GM12878 (cell line): Measurements from ENCODE around the gene ASB4. TPM values are rescaled to one million over a fixed set of nuclear protein-coding genes. Genes with fewer than 3 reads are reported as not detected.

ENCODE experiments used
- ASH2L ChIP-seq: fragments of 300-600, 200-600 bp; sonication (generic); IDR thresholded peaks from 2 replicates; pipeline ENCODE4 v1.6.1; 2017; ENCODE audit warnings: low read depth, mild to moderate bottlenecking, borderline replicate concordance
- CBFB ChIP-seq: IDR thresholded peaks from 2 replicates; pipeline ENCODE4 v1.6.1; 2016; ENCODE audit warnings: antibody characterized with exemption, low read depth
- CREB1 ChIP-seq: IDR thresholded peaks from 2 replicates; pipeline ENCODE4 v1.6.1; 2012; ENCODE audit warnings: low read depth, mild to moderate bottlenecking, inconsistent platforms
- E2F4 ChIP-seq: IDR thresholded peaks from 2 replicates; pipeline ENCODE4 v1.6.1; 2012; ENCODE audit warnings: low read depth, low read length, improper control_type of control experiment
- EED ChIP-seq: sonication (generic); IDR thresholded peaks from 2 replicates; pipeline ENCODE4 v1.6.1; 2016; ENCODE audit warnings: antibody characterized with exemption, low read depth
- ESRRA ChIP-seq: IDR thresholded peaks from 2 replicates; pipeline ENCODE4 v1.6.1; 2012; ENCODE audit warnings: mild to moderate bottlenecking, low read length, improper control_type of control experiment
- GABPA ChIP-seq: IDR thresholded peaks from 2 replicates; pipeline ENCODE4 v1.6.1; 2014; ENCODE audit warnings: antibody characterized with exemption, low read depth, mild to moderate bottlenecking, inconsistent platforms
- MEF2B ChIP-seq: fragments of 450-650 bp; IDR thresholded peaks from 2 replicates; pipeline ENCODE4 v1.6.1; 2018; ENCODE audit warnings: mild to moderate bottlenecking, moderate library complexity; ENCODE audit not compliant: partially characterized antibody, poor library complexity, severe bottlenecking
- MXI1 ChIP-seq: fragments of 150-350 bp; IDR thresholded peaks from 2 replicates; pipeline ENCODE4 v1.6.1; 2011; ENCODE audit warnings: low read depth, mild to moderate bottlenecking, inconsistent platforms, low read length, improper control_type of control experiment
- MYB ChIP-seq: fragments of 150-350 bp; IDR thresholded peaks from 2 replicates; pipeline ENCODE4 v1.6.1; 2014; ENCODE audit warnings: mild to moderate bottlenecking, low read depth, low read length, borderline replicate concordance
- NR2C2 ChIP-seq: IDR thresholded peaks from 2 replicates; pipeline ENCODE4 v1.6.1; 2011; ENCODE audit warnings: borderline replicate concordance, low read depth; ENCODE audit not compliant: control insufficient read depth, insufficient read length
- NR2F1 ChIP-seq: fragments of 450-650 bp; conservative IDR thresholded peaks from 2 replicates; pipeline ENCODE4 v1.6.1; 2017; ENCODE audit warnings: mild to moderate bottlenecking
- PML ChIP-seq: IDR thresholded peaks from 2 replicates; pipeline ENCODE4 v1.6.1; 2012; ENCODE audit warnings: low read length, inconsistent platforms
- RAD21 ChIP-seq: IDR thresholded peaks from 2 replicates; pipeline ENCODE4 v1.6.1; 2011; ENCODE audit warnings: mild to moderate bottlenecking, low read depth, low read length, moderate library complexity; ENCODE audit not compliant: insufficient read depth
- SIX5 ChIP-seq: IDR thresholded peaks from 2 replicates; pipeline ENCODE4 v1.6.1; 2011; ENCODE audit warnings: mild to moderate bottlenecking, low read depth, low read length, moderate library complexity; ENCODE audit not compliant: severe bottlenecking
- SRF ChIP-seq, 2 experiments: IDR thresholded peaks; 2 replicates each; pipeline ENCODE4 v1.6.1; 2011; ENCODE audit warnings: low read depth in 2 of 2, low read length in 2 of 2, mild to moderate bottlenecking in 1 of 2, moderate library complexity in 1 of 2
- TAF1 ChIP-seq: IDR thresholded peaks from 2 replicates; pipeline ENCODE4 v1.6.1; 2011; ENCODE audit warnings: mild to moderate bottlenecking, low read depth, low read length, borderline replicate concordance
- TCF3 ChIP-seq: IDR thresholded peaks from 2 replicates; pipeline ENCODE4 v1.6.1; 2012; ENCODE audit warnings: low read depth, mild to moderate bottlenecking, low read length, borderline replicate concordance; ENCODE audit not compliant: insufficient read depth
- WRNIP1 ChIP-seq: IDR thresholded peaks from 2 replicates; pipeline ENCODE4 v1.6.1; 2011; ENCODE audit warnings: low read depth, low read length, improper control_type of control experiment, borderline replicate concordance
- ZBTB11 ChIP-seq: fragments of 450-650 bp; formaldehyde crosslinking; IDR thresholded peaks from 2 replicates; pipeline ENCODE4 v1.5.0; 2022; ENCODE audit warnings: mild to moderate bottlenecking, missing genetic modification characterization
- ZNF592 ChIP-seq: fragments of 450-650 bp; IDR thresholded peaks from 2 replicates; pipeline ENCODE4 v1.6.1; 2017; ENCODE audit warnings: mild to moderate bottlenecking, moderate library complexity
- polyA plus RNA-seq, 11 experiments: library from polyadenylated mRNA; depleted of rRNA in 4 of 11; unstranded in 6 of 11; stranded (reverse) in 5 of 11; fragments of >200 nt; fragmentation: Nextera tagmentation in 4 of 11; fragmentation: Illumina TruSeq in 1 of 11; extraction: Ambion mirVana in 4 of 11; extraction: Trizol in 1 of 11; gene quantifications; 1 replicate in 1 of 11; 2 replicates in 10 of 11; pipeline versions ENCODE4 v1.2.1 to v1.2.3, GENCODE V29; 2011 to 2016; ENCODE audit warnings: inconsistent platforms in 2 of 11, missing spikeins in 2 of 11, low read depth in 1 of 11
- total RNA-seq, 4 experiments: library from RNA; depleted of rRNA in 3 of 4; stranded (reverse); fragments of >200 nt in 3 of 4; fragmentation: Illumina TruSeq in 1 of 4; extraction: Trizol in 1 of 4; gene quantifications; 2 replicates each; pipeline versions ENCODE4 v1.2.1 to v1.2.3, GENCODE V29; 2013 to 2021

The ASB4 gene
- total and polyA plus RNA-seq, 10 of the 15 experiments (the other 5 are each of a cell fraction or from before 2014, with no cell fraction given), result 0.12 to 1.1 TPM; not detected in 8

GRCh38 chr7:95501261-95501832, 15.6 kb downstream of the ASB4 start (continued):
- TF ChIP-seq ZBTB11, result no peak
- TF ChIP-seq ESRRA, result 0 out of 2 replicates have a peak, but pooled peaks have one; percentile 29
- TF ChIP-seq SIX5, result no peak
- TF ChIP-seq E2F4, result no peak
- TF ChIP-seq CBFB, result peak; percentile 87
- no peak for TF ChIP-seq WRNIP1
- TF ChIP-seq NR2F1, result peak; percentile 100
- TF ChIP-seq RAD21, result no peak
- TF ChIP-seq TAF1, result no peak
- peak; percentile 41; the same call in 1 of the 2 replicates for TF ChIP-seq PML
- TF ChIP-seq MXI1, result peak; percentile 52; the same call in 1 of the 2 replicates
- no peak for TF ChIP-seq NR2C2
- TF ChIP-seq TCF3, result no peak
- peak; percentile 98 for TF ChIP-seq MEF2B
- peak; percentile 32; the same call in 1 of the 2 replicates for TF ChIP-seq ZNF592
- peak; percentile 97 for TF ChIP-seq EED
- peak; percentile 96 for TF ChIP-seq MYB
- peak; percentile 43; the same call in 1 of the 2 replicates for TF ChIP-seq GABPA
- TF ChIP-seq CREB1, result peak; percentile 75
- no peak for TF ChIP-seq SRF (IDR thresholded peaks at IDR 0.05; ENCODE audit: low read depth in 2 of 2, low read length in 2 of 2)
- TF ChIP-seq ASH2L, result no peak
